OCI-LY1 (cell line): ENCODE results near the gene TMEM35B.
A peak's percentile ranks its signal among the peaks of the same experiment; 100 is the strongest.

Experiments
- H2AFZ ChIP-seq: fragments of 200-600 bp; sonication (generic), shearing (Covaris generic); 2 replicates; pipeline ENCODE4 v1.6.0; 2014; ENCODE audit warnings: antibody characterized with exemption, mild to moderate bottlenecking, low read length
- H3F3A ChIP-seq: fragments of 200-600 bp; sonication (generic), shearing (Covaris generic); 2 replicates; pipeline ENCODE4 v1.6.0; 2014; ENCODE audit warnings: mild to moderate bottlenecking, antibody characterized with exemption, low read length, moderate library complexity; ENCODE audit not compliant: insufficient read depth
- H3K27ac ChIP-seq: fragments of 200-600 bp; sonication (generic); 2 replicates; pipeline ENCODE4 v1.5.1; 2014; ENCODE audit warnings: low read length, mixed run types, mild to moderate bottlenecking, low read depth; ENCODE audit not compliant: poor library complexity, severe bottlenecking
- H3K27me3 ChIP-seq: fragments of 200-600 bp; sonication (generic); 2 replicates; pipeline ENCODE4 v1.6.0; 2014; ENCODE audit warnings: antibody characterized with exemption, mild to moderate bottlenecking, low read length, moderate library complexity; ENCODE audit not compliant: insufficient read depth
- H3K36me3 ChIP-seq: fragments of 200-600 bp; sonication (generic); 2 replicates; pipeline ENCODE4 v1.6.1; 2014; ENCODE audit warnings: mild to moderate bottlenecking, antibody characterized with exemption, low read length, moderate library complexity, mixed read lengths; ENCODE audit not compliant: insufficient read depth
- H3K4me1 ChIP-seq: fragments of 200-600 bp; sonication (generic); 2 replicates; pipeline ENCODE4 v1.5.1; 2014; ENCODE audit warnings: mild to moderate bottlenecking, low read length, moderate library complexity; ENCODE audit not compliant: insufficient read depth, severe bottlenecking
- H3K4me2 ChIP-seq: fragments of 200-600 bp; sonication (generic), shearing (Covaris generic); 2 replicates; pipeline ENCODE4 v1.6.1; 2014; ENCODE audit warnings: low read length
- H3K4me3 ChIP-seq: fragments of 200-600 bp; sonication (generic); 2 replicates; pipeline ENCODE4 v1.5.1; 2014; ENCODE audit warnings: low read length, low read depth, mild to moderate bottlenecking, mixed read lengths; ENCODE audit not compliant: poor library complexity, severe bottlenecking
- H3K79me2 ChIP-seq: fragments of 200-600 bp; shearing (Covaris generic); 2 replicates; pipeline ENCODE4 v1.6.1; 2016; ENCODE audit warnings: mixed run types, low read length, mixed read lengths; ENCODE audit not compliant: insufficient read depth
- H3K9ac ChIP-seq: fragments of 200-600 bp; sonication (generic), shearing (Covaris generic); 2 replicates; pipeline ENCODE4 v1.6.1; 2014; ENCODE audit warnings: mild to moderate bottlenecking, low read length, mixed read lengths
- H3K9me2 ChIP-seq: fragments of 200-600 bp; sonication (generic), shearing (Covaris generic); 2 replicates; pipeline ENCODE4 v1.6.1; 2014; ENCODE audit warnings: low read depth, mild to moderate bottlenecking, low read length, mixed read lengths
- H3K9me3 ChIP-seq: fragments of 200-600 bp; shearing (Covaris generic); 2 replicates; pipeline ENCODE4 v1.6.1; 2014; ENCODE audit warnings: low read length, mixed read lengths
- H4K20me1 ChIP-seq: fragments of 200-600 bp; sonication (generic), shearing (Covaris generic); 2 replicates; pipeline ENCODE4 v1.6.0; 2016; ENCODE audit warnings: mild to moderate bottlenecking, low read length; ENCODE audit not compliant: insufficient read depth
- EZH2 ChIP-seq: fragments of 200-600 bp; sonication (generic), shearing (Covaris generic); IDR thresholded peaks from 2 replicates; pipeline ENCODE4 v1.8.0; 2017; ENCODE audit warnings: borderline replicate concordance, mixed run types, mild to moderate bottlenecking, antibody characterized with exemption, low read length, moderate library complexity, mixed read lengths
- TF ChIP-seq, protein P1 (sequence below): fragments of 200-600 bp; sonication (generic), shearing (Covaris generic); IDR thresholded peaks from 2 replicates; pipeline ENCODE4 v1.5.1; 2017; ENCODE audit warnings: mild to moderate bottlenecking, antibody characterized with exemption, low read length, moderate library complexity, mixed read lengths

Gene TMEM35B

GRCh38 chr1:35030756-35031446 is 45.8 kb upstream of the TMEM35B start:
- Histone ChIP-seq H3K79me2 (0 out of 2 replicates have a peak, but pooled peaks cover 4% of the 10 kb centered on the region), H2AFZ (peak overlapping the region; percentile 51), H3K4me1 (peaks cover 13% of the 10 kb centered on the region), H3K27ac (peak overlapping the region; percentile 42), H3K36me3 (peaks cover 12% of the 10 kb centered on the region; the same call in 1 of the 2 replicates), H4K20me1 (no peaks in the 10 kb centered on the region), H3F3A (no peaks in the 10 kb centered on the region), H3K4me2 (peak overlapping the region; percentile 68), H3K4me3 (peak overlapping the region; percentile 81), H3K9me3 (peaks cover 10% of the 10 kb centered on the region; the same call in 1 of the 2 replicates), H3K9ac (peak overlapping the region; percentile 81), H3K9me2 (no peaks in the 10 kb centered on the region), H3K27me3 (no peaks in the 10 kb centered on the region)
- TF ChIP-seq EZH2, result no peak
- TF ChIP-seq, protein P1, sequence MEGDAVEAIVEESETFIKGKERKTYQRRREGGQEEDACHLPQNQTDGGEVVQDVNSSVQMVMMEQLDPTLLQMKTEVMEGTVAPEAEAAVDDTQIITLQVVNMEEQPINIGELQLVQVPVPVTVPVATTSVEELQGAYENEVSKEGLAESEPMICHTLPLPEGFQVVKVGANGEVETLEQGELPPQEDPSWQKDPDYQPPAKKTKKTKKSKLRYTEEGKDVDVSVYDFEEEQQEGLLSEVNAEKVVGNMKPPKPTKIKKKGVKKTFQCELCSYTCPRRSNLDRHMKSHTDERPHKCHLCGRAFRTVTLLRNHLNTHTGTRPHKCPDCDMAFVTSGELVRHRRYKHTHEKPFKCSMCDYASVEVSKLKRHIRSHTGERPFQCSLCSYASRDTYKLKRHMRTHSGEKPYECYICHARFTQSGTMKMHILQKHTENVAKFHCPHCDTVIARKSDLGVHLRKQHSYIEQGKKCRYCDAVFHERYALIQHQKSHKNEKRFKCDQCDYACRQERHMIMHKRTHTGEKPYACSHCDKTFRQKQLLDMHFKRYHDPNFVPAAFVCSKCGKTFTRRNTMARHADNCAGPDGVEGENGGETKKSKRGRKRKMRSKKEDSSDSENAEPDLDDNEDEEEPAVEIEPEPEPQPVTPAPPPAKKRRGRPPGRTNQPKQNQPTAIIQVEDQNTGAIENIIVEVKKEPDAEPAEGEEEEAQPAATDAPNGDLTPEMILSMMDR, result no peak

DNA sequence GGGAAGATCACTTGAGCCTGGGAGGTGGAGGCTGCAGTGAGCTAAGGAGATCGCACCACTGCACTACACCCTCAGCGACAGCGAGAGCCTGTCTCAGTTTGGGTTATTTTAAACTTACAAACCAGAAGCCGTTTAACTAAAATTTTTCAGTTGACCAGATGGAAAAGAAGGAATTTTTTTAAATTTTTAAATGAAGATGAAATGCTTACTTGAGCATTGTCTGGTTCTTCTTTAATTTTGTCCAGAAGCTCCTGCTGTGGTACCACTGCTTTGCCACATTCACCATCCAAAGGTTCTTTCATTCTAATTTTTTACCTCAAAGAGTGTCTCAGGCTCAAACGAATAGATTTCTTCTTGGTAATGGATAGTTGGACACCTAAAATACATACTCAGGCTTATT is 45.2 kb upstream of the TMEM35B start:
- no peak for TF ChIP-seq EZH2
- peak overlapping the region; percentile 81 for H3K9ac ChIP-seq
- peaks cover 12% of the 10 kb centered on the region; the same call in 1 of the 2 replicates for H3K36me3 ChIP-seq
- 0 out of 2 replicates have a peak, but pooled peaks cover 4% of the 10 kb centered on the region for H3K79me2 ChIP-seq
- H3F3A ChIP-seq, result no peaks in the 10 kb centered on the region
- no peaks in the 10 kb centered on the region for H3K27me3 ChIP-seq
- peak overlapping the region; percentile 81 for H3K4me3 ChIP-seq
- peak overlapping the region; percentile 68 for H3K4me2 ChIP-seq
- peaks cover 10% of the 10 kb centered on the region; the same call in 1 of the 2 replicates for H3K9me3 ChIP-seq
- H2AFZ ChIP-seq, result peak overlapping the region; percentile 51; the same call in 1 of the 2 replicates
- H3K27ac ChIP-seq, result peak overlapping the region; percentile 42
- H3K9me2 ChIP-seq, result no peaks in the 10 kb centered on the region
- peaks cover 13% of the 10 kb centered on the region for H3K4me1 ChIP-seq
- H4K20me1 ChIP-seq, result no peaks in the 10 kb centered on the region

DNA sequence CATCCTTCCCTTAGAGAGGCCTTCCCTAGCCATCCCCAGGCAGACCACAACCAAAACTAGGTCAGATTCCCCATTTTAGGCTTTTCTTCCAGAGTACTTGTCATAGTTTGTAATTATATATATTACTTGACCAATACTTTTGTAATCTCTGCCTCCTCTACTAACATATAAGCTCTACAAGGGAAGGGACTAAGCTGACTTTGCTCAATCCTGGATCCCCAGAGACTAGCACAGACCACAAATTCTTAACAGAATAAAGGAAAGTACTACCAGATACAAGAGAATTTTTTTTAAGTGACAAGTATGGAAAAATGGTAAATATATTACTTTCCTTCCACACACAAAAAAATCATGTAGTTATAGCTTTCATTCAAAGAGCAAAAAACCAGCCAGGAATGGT is 44.6 kb upstream of the TMEM35B start:
- 0 out of 2 replicates have a peak, but pooled peaks cover 4% of the 10 kb centered on the region for H3K79me2 ChIP-seq
- H4K20me1 ChIP-seq, result no peaks in the 10 kb centered on the region
- H3K4me1 ChIP-seq, result peaks cover 13% of the 10 kb centered on the region
- H3K4me2 ChIP-seq, result peak overlapping the region; percentile 68
- peaks cover 12% of the 10 kb centered on the region; the same call in 1 of the 2 replicates for H3K36me3 ChIP-seq
- H3K9me2 ChIP-seq, result no peaks in the 10 kb centered on the region
- H2AFZ ChIP-seq, result no peak overlapping the region
- H3K27ac ChIP-seq, result no peak overlapping the region
- no peaks in the 10 kb centered on the region for H3K27me3 ChIP-seq
- peak overlapping the region; percentile 81 for H3K4me3 ChIP-seq
- H3K9me3 ChIP-seq, result peaks cover 10% of the 10 kb centered on the region; the same call in 1 of the 2 replicates
- H3K9ac ChIP-seq, result peak overlapping the region; percentile 81; the same call in 1 of the 2 replicates
- no peaks in the 10 kb centered on the region for H3F3A ChIP-seq
- no peak for TF ChIP-seq EZH2

- Histone ChIP-seq H3K4me3 (no peak overlapping the region), H3K79me2 (no peaks in the 10 kb centered on the region), H3K4me1 (no peaks in the 10 kb centered on the region), H3K27ac (no peak overlapping the region), H2AFZ (no peak overlapping the region), H3K36me3 (peaks cover 15% of the 10 kb centered on the region), H3K9me3 (no peaks in the 10 kb centered on the region), H3F3A (no peaks in the 10 kb centered on the region), H4K20me1 (no peaks in the 10 kb centered on the region), H3K27me3 (no peaks in the 10 kb centered on the region), H3K4me2 (no peak overlapping the region), H3K9me2 (no peaks in the 10 kb centered on the region), H3K9ac (no peak overlapping the region)
- TF ChIP-seq, protein P1, result no peak
- no peak for TF ChIP-seq EZH2
Measured at GRCh38 chr1:35016406-35016805, 31.3 kb upstream of the TMEM35B start.
